ENCODE data around the gene RPL10A. TPM values are rescaled to one million over a fixed set of nuclear protein-coding genes. Genes with fewer than 3 reads are reported as not detected.

The RPL10A gene
- polyA plus RNA-seq, 1 donor (not counting 4 experiments of a cell fraction or from before 2014, with no cell fraction given) = 2,462 TPM

GRCh38 chr6:35453236-35453635 lies 15.0 kb upstream of the RPL10A start:
- no peak for TF ChIP-seq CTCF (optimal IDR thresholded peaks at IDR 0.05 in 1 of 3, IDR thresholded peaks at IDR 0.05 in 1 of 3, conservative IDR thresholded peaks at IDR 0.05 in 1 of 3; ENCODE audit: extremely low read depth in 1 of 3, insufficient read depth in 2 of 3, low read length in 3 of 3)
- TF ChIP-seq EZH2 (IDR thresholded peaks at IDR 0.05; ENCODE audit: low read length) = no peak
- FAIRE-seq (no peak), DNase-seq (ENCODE audit: low read depth, low spot score) (no peak)
- Histone ChIP-seq H3K9me3 (ENCODE audit: control insufficient read depth, low read depth, low read length) (no peaks in the 10 kb centered on the region), H3K4me2 (ENCODE audit: control insufficient read depth, extremely low read depth, insufficient read depth, low read depth, low read length) (peak overlapping the region; percentile 90), H3K4me1 (ENCODE audit: control insufficient read depth, extremely low read depth, insufficient read depth, low read length) (peaks cover 30% of the 10 kb centered on the region), H3K9me1 (ENCODE audit: control insufficient read depth, extremely low read depth, insufficient read depth, low read length) (no peaks in the 10 kb centered on the region), H3K36me3 (ENCODE audit: control insufficient read depth in 2 of 2, extremely low read depth in 1 of 2, insufficient read depth in 2 of 2, low read length in 2 of 2) (peaks cover 2 to 8% of the 10 kb centered on the region in 2 experiments), H3K79me2 (ENCODE audit: control insufficient read depth, insufficient read depth, low read length) (peaks cover 1% of the 10 kb centered on the region), H3K4me3 (ENCODE audit: control insufficient read depth in 2 of 3, extremely low read depth in 1 of 3, insufficient read depth in 2 of 3, low read depth in 1 of 3, low read length in 3 of 3) (peak overlapping the region; percentile 51 to 85 (median 78)), H3K9ac (ENCODE audit: control insufficient read depth, extremely low read depth, insufficient read depth, low read length) (peak overlapping the region; percentile 80), H4K20me1 (ENCODE audit: control insufficient read depth, extremely low read depth, insufficient read depth, low read length) (no peaks in the 10 kb centered on the region), H2AFZ (ENCODE audit: control insufficient read depth, low read length) (peak overlapping the region; percentile 82), H3K27me3 (ENCODE audit: control insufficient read depth, extremely low read depth, insufficient read depth, low read length) (no peaks in the 10 kb centered on the region), H3K27ac (ENCODE audit: control insufficient read depth, insufficient read depth, low read length) (peak overlapping the region; percentile 85)
- dilution Hi-C loops (cut with MboI; ENCODE audit: extremely low pct_ligation_motif_present, low sequenced_read_pairs) = no loop called here

GRCh38 chr6:35454391-35455110 lies 13.7 kb upstream of the RPL10A start:
- peaks cover 4 to 12% of the 10 kb centered on the region in 2 experiments for H3K36me3 ChIP-seq (ENCODE audit: control insufficient read depth in 2 of 2, extremely low read depth in 1 of 2, insufficient read depth in 2 of 2, low read length in 2 of 2)
- FAIRE-seq (no peak), DNase-seq (ENCODE audit: low read depth, low spot score) (no peak)
- peak overlapping the region in 1 of 3 experiments; percentile 34 for H3K4me3 ChIP-seq (ENCODE audit: control insufficient read depth in 2 of 3, extremely low read depth in 1 of 3, insufficient read depth in 2 of 3, low read depth in 1 of 3, low read length in 3 of 3)
- H3K27me3 ChIP-seq (ENCODE audit: control insufficient read depth, extremely low read depth, insufficient read depth, low read length) = no peaks in the 10 kb centered on the region
- peak overlapping the region; percentile 30 for H2AFZ ChIP-seq (ENCODE audit: control insufficient read depth, low read length)
- TF ChIP-seq EZH2 (IDR thresholded peaks at IDR 0.05; ENCODE audit: low read length) = no peak
- no peak for TF ChIP-seq CTCF (optimal IDR thresholded peaks at IDR 0.05 in 1 of 3, IDR thresholded peaks at IDR 0.05 in 1 of 3, conservative IDR thresholded peaks at IDR 0.05 in 1 of 3; ENCODE audit: extremely low read depth in 1 of 3, insufficient read depth in 2 of 3, low read length in 3 of 3)
- peaks cover 1% of the 10 kb centered on the region for H3K79me2 ChIP-seq (ENCODE audit: control insufficient read depth, insufficient read depth, low read length)
- H4K20me1 ChIP-seq (ENCODE audit: control insufficient read depth, extremely low read depth, insufficient read depth, low read length) = no peaks in the 10 kb centered on the region
- H3K9me1 ChIP-seq (ENCODE audit: control insufficient read depth, extremely low read depth, insufficient read depth, low read length) = no peaks in the 10 kb centered on the region
- H3K4me1 ChIP-seq (ENCODE audit: control insufficient read depth, extremely low read depth, insufficient read depth, low read length) = peaks cover 30% of the 10 kb centered on the region
- H3K4me2 ChIP-seq (ENCODE audit: control insufficient read depth, extremely low read depth, insufficient read depth, low read depth, low read length) = peak overlapping the region; percentile 90
- H3K27ac ChIP-seq (ENCODE audit: control insufficient read depth, insufficient read depth, low read length) = peak overlapping the region; percentile 81
- dilution Hi-C loops (cut with MboI; ENCODE audit: extremely low pct_ligation_motif_present, low sequenced_read_pairs) = no loop called here
- H3K9ac ChIP-seq (ENCODE audit: control insufficient read depth, extremely low read depth, insufficient read depth, low read length) = peak overlapping the region; percentile 58
- no peaks in the 10 kb centered on the region for H3K9me3 ChIP-seq (ENCODE audit: control insufficient read depth, low read depth, low read length)
